HUES64 (cell line): ENCODE results near the gene IKZF3.

Experiments
- H3K27ac ChIP-seq: 2 replicates; pipeline ENCODE4 v1.7.0; 2013; ENCODE audit warnings: low read depth, low read length, inconsistent platforms
- H3K27me3 ChIP-seq: 2 replicates; pipeline ENCODE4 v1.6.1; 2013; ENCODE audit warnings: mild to moderate bottlenecking, low read length; ENCODE audit not compliant: insufficient read depth
- H3K36me3 ChIP-seq: 2 replicates; pipeline ENCODE4 v1.6.1; 2013; ENCODE audit warnings: mild to moderate bottlenecking, low read length; ENCODE audit not compliant: insufficient read depth
- H3K4me1 ChIP-seq: 2 replicates; pipeline ENCODE4 v1.6.1; 2013; ENCODE audit warnings: mild to moderate bottlenecking, low read length, moderate library complexity; ENCODE audit not compliant: insufficient read depth
- H3K4me3 ChIP-seq: 2 replicates; pipeline ENCODE4 v1.5.1; 2013; ENCODE audit warnings: mild to moderate bottlenecking, low read length, moderate library complexity
- H3K9ac ChIP-seq: 2 replicates; pipeline ENCODE4 v1.6.1; 2013; ENCODE audit warnings: mild to moderate bottlenecking, low read depth, low read length
- H3K9me3 ChIP-seq: 2 replicates; pipeline ENCODE4 v1.6.1; 2013; ENCODE audit warnings: low read depth, low read length; ENCODE audit not compliant: insufficient read depth
- WGBS: fragments of 150-250, 120-280 bp; methylation state at CpG from one replicate; pipeline ENCODE4 v1.1.7; 2013; ENCODE audit warnings: missing lambda C conversion rate; 5-methylcytosine and 5-hydroxymethylcytosine counted together

Gene IKZF3

GRCh38 chr17:39742856-39743436, 121.2 kb downstream of the IKZF3 start:
- Histone ChIP-seq H3K4me3 (no peak overlapping the region), H3K27ac (no peak overlapping the region), H3K27me3 (peaks cover 5% of the 10 kb centered on the region; the same call in 1 of the 2 replicates), H3K4me1 (peaks cover 16% of the 10 kb centered on the region), H3K9me3 (no peaks in the 10 kb centered on the region), H3K9ac (no peak overlapping the region), H3K36me3 (peaks cover 52% of the 10 kb centered on the region)
- WGBS = 95% methylated on average over 21 of the region's 21 CpGs

- Histone ChIP-seq H3K4me1 (peaks cover 16% of the 10 kb centered on the region), H3K4me3 (no peak overlapping the region), H3K9ac (no peak overlapping the region), H3K27ac (no peak overlapping the region), H3K9me3 (no peaks in the 10 kb centered on the region), H3K36me3 (peaks cover 51% of the 10 kb centered on the region), H3K27me3 (peaks cover 5% of the 10 kb centered on the region; the same call in 1 of the 2 replicates)
- 94% methylated on average over 18 of the region's 18 CpGs for WGBS
Observed at GRCh38 chr17:39742126-39742855, 121.8 kb downstream of the IKZF3 start.

GRCh38 chr17:39740357-39741111, 123.6 kb downstream of the IKZF3 start:
- H3K4me3 ChIP-seq = peak overlapping the region; percentile 85
- peak overlapping the region; percentile 94 for H3K27ac ChIP-seq
- WGBS = 12% methylated on average over 12 of the region's 16 CpGs
- H3K9ac ChIP-seq = peak overlapping the region; percentile 67
- peaks cover 37% of the 10 kb centered on the region for H3K36me3 ChIP-seq
- peaks cover 5% of the 10 kb centered on the region; the same call in 1 of the 2 replicates for H3K27me3 ChIP-seq
- H3K4me1 ChIP-seq = peaks cover 16% of the 10 kb centered on the region
- no peaks in the 10 kb centered on the region for H3K9me3 ChIP-seq

- Histone ChIP-seq H3K4me1 (peaks cover 16% of the 10 kb centered on the region), H3K27ac (peak overlapping the region; percentile 94), H3K36me3 (peaks cover 31% of the 10 kb centered on the region), H3K9ac (peak overlapping the region; percentile 64), H3K4me3 (peak overlapping the region; percentile 85), H3K9me3 (no peaks in the 10 kb centered on the region), H3K27me3 (peaks cover 5% of the 10 kb centered on the region; the same call in 1 of the 2 replicates)
- WGBS = 13% methylated on average over 9 of the region's 9 CpGs
Observed at GRCh38 chr17:39739885-39740356, 124.2 kb downstream of the IKZF3 start.

GRCh38 chr17:39738983-39739884, 124.9 kb downstream of the IKZF3 start:
- Histone ChIP-seq H3K27me3 (peaks cover 5% of the 10 kb centered on the region; the same call in 1 of the 2 replicates), H3K9me3 (no peaks in the 10 kb centered on the region), H3K9ac (peak overlapping the region; percentile 64), H3K27ac (peak overlapping the region; percentile 94), H3K36me3 (peaks cover 24% of the 10 kb centered on the region), H3K4me1 (peaks cover 16% of the 10 kb centered on the region), H3K4me3 (peak overlapping the region; percentile 85)
- WGBS = 1% methylated on average over 28 of the region's 32 CpGs

GRCh38 chr17:39738568-39738901, 125.6 kb downstream of the IKZF3 start:
- Histone ChIP-seq H3K9me3 (no peaks in the 10 kb centered on the region), H3K4me1 (peaks cover 16% of the 10 kb centered on the region), H3K36me3 (peaks cover 17% of the 10 kb centered on the region), H3K9ac (peak overlapping the region; percentile 78), H3K27me3 (peaks cover 5% of the 10 kb centered on the region; the same call in 1 of the 2 replicates), H3K4me3 (peak overlapping the region; percentile 85), H3K27ac (peak overlapping the region; percentile 94; the same call in 1 of the 2 replicates)
- 0% methylated on average over 13 of the region's 13 CpGs for WGBS

GRCh38 chr17:39737760-39738567, 126.1 kb downstream of the IKZF3 start, which contains the start of gene GRB7:
Gene GRB7, plus strand, starts transcription at chr17:39737938. Its CDS starts 4,364 bp downstream, at chr17:39742302.
- WGBS = 3% methylated on average over 34 of the region's 34 CpGs
- Histone ChIP-seq H3K36me3 (peaks cover 12% of the 10 kb centered on the region), H3K4me1 (peaks cover 16% of the 10 kb centered on the region), H3K27me3 (peaks cover 5% of the 10 kb centered on the region; the same call in 1 of the 2 replicates), H3K27ac (peak within 1 kb of the TSS; percentile 94; the same call in 1 of the 2 replicates), H3K9me3 (no peaks in the 10 kb centered on the region), H3K9ac (peak within 1 kb of the TSS; percentile 78), H3K4me3 (peak within 1 kb of the TSS; percentile 85)

GRCh38 chr17:39737206-39737759, 126.8 kb downstream of the IKZF3 start:
- H3K27me3 ChIP-seq = peaks cover 5% of the 10 kb centered on the region; the same call in 1 of the 2 replicates
- H3K4me3 ChIP-seq = peak overlapping the region; percentile 85
- peak overlapping the region; percentile 78; the same call in 1 of the 2 replicates for H3K9ac ChIP-seq
- peaks cover 16% of the 10 kb centered on the region for H3K4me1 ChIP-seq
- no peaks in the 10 kb centered on the region for H3K9me3 ChIP-seq
- H3K36me3 ChIP-seq = peaks cover 5% of the 10 kb centered on the region; the same call in 1 of the 2 replicates
- no peak overlapping the region for H3K27ac ChIP-seq
- 55% methylated on average over 12 of the region's 13 CpGs for WGBS

- WGBS = 79% methylated on average over 10 of the region's 10 CpGs
- Histone ChIP-seq H3K4me1 (peaks cover 16% of the 10 kb centered on the region), H3K9ac (no peak overlapping the region), H3K9me3 (no peaks in the 10 kb centered on the region), H3K36me3 (no peaks in the 10 kb centered on the region), H3K27ac (no peak overlapping the region), H3K27me3 (peaks cover 5% of the 10 kb centered on the region; the same call in 1 of the 2 replicates), H3K4me3 (no peak overlapping the region)
Observed at GRCh38 chr17:39736319-39737165, 127.6 kb downstream of the IKZF3 start.
